GM18508 (cell line): ENCODE results near the gene STAT4.

Experiments
- ATAC-seq: cut with Tn5 transposase; IDR thresholded peaks from one replicate; pipeline ENCODE4 v1.9.1; 2021; ENCODE audit warnings: moderate number of reproducible peaks; ENCODE audit not compliant: insufficient read depth, unreplicated experiment

STAT4 gene

DNA sequence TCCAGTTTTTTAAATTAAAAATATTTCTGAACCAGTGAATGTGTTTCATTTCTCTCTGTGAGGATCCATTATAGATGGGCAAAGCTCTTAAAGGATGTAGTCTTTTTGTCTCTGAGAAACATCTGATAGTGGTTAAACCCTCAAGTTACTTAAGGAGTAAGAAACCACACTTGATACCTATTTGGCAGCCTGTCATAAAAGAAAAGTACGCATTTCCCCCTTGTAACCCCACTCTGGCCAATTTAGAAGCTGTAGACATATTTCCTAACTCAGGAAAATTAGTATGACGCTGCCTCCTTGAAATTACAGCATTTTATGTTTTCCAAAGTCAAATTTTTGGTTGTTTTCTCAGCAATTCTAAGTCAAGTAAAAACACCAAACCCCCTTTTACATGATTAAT, 2.0 kb downstream of the STAT4 start:
- no peak for ATAC-seq

DNA sequence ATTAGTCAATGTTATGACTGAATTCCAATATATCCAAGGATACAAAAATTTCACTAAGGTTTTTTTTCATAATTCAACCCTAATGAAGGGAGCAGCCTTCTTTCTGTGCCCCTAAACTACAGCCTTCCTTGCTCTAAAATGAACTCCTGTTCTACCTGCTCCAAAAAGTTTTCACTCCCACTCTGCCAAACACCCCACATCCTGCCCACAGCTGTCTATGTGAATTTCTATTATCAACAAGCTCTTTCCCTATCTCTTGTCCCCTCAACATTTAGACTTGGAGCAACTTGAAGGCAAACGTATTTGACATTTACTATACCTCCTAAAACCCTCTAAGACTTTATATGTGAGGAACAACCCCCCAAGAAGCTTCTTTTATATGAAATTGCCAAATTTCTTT, 2.5 kb downstream of the STAT4 start:
- ATAC-seq: no peak

DNA sequence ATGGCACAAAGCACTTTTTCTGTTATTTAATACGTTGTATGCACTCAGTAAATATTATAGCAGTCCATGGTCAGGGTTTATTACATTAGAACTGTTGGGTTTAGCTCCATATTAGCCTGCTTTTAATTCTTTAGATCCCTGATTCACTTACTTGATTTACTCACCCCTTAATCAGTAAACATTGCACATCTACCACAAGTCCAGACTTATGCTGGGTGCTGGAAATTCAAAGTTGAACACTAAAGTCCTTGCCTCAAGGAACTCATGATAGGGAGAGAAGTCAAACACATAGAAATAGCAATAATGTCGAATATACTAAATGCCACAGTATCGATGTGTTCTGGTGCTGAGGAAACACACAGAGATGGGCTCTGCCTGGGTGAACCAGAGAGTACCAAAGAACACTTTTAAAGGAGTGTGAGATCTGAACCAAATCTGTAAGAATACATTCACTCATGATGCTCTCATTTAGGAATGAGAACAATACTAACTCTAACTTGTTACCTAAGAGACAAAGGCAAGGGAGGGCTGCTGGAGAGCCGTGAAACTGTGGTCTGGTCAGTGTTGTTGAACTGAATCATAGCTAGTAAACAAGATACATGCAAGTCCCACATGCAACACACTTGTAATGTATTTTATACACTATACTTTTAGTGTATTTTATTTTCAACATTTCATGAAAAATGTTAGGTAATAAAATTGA, 4.9 kb downstream of the STAT4 start:
- no peak for ATAC-seq

DNA sequence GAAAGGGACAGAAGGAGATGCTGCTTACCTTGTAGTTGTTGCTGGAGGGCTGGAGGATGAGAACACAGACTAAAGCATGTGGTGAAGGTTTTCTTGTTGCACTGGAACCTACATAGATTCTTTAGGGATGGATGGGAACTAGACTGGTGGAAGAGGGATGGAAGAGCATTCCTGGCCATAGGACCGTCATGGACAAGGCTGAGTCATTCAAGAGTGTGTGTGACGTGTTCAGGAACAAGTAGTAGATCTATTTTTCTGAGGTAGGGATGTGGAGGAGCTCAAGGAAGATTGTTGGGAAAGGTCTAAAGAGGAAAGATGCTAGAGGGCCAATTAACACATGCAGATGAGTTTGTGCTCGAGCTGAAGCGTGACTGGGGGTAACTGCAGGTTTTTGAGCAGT, 6.6 kb downstream of the STAT4 start:
- ATAC-seq: no peak

DNA sequence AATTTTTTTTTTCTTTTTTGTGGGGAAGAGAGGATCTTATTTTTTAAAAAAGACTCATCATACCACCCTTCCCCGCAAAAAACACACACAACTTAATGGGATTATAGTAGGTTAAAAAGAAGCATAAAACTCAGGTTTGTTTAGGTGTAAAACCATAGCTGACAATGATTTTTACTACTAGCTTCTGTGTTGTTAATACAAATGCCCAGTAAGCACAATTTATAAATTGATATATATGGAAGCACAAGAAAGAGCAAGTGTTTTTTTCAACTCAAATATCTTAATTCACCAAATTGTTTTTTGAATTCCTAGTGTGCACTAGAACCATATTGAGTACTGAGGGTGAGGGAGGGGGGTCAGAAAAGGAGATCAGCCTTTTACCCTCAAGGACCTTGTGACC, 7.0 kb downstream of the STAT4 start:
- no peak for ATAC-seq

DNA sequence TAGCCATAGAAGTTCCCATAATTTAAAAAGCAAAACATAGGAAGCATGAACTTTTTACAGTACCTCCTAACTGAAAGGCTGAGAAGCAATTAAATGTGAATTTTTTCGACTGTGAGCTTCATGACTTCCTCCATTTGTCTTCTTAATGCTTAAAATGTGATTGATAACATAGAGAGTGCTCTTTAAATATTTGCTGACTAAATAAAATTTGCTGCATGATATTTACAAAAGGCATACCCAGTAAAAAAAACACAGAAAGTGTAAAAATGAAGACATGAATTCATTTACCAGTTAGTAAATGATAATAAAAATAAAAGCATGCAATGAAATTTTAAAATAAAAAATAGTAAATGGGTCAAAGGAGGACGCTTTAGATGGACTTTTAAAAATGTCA, 21.9 kb downstream of the STAT4 start:
- ATAC-seq: no peak

DNA sequence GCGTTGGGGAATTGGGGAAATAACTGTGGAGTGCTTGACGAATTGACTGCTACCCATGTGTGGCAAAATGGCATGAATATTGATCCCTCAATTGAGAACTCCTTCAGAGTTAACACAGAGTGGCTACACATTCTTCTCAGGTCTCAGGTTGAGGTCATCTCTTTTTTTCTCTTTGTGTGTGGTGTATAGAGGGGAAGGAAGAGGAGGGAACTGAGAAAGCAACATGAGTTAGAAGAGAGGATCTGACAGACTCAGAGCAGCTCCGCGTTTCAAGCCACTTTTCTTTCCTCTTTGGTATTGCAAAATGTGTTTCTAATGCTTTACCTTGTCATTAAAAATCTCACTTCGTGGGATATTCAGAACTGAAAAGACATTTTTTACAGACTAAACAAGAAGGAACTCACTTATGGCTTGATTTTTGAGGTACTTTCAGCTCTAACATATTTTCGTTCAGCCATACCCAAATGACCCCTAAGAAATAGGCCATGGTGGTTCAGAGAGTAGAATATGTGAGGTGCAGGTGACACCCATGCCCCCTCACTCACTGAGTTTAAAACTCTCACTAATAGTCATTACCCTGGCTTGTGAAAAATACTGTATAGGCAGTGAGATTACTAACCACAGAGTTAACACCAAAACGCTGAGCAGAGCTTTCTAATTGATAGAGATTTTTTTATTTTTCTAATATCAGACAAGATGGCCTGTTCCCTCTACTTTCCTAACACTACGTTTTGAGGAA, 22.5 kb downstream of the STAT4 start:
- ATAC-seq: peak; percentile 71

DNA sequence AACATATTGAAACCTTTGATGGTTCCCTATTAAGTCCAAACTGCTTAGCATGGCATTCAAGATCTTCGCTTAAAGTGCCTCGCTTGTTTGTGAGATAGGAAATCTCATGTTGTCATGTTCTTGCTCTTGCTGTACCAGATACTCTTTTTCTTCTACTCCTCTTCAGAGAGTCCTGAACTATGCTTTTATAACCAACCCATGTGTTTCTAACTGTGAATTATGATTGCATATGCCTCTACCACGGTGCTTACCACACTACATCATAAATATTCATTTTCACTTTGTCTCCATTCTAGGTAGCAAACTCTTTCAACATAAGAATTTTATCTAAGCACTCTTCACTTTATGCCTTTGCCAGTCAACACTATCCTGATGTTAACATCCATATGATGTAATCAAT, 23.6 kb downstream of the STAT4 start:
- no peak for ATAC-seq

DNA sequence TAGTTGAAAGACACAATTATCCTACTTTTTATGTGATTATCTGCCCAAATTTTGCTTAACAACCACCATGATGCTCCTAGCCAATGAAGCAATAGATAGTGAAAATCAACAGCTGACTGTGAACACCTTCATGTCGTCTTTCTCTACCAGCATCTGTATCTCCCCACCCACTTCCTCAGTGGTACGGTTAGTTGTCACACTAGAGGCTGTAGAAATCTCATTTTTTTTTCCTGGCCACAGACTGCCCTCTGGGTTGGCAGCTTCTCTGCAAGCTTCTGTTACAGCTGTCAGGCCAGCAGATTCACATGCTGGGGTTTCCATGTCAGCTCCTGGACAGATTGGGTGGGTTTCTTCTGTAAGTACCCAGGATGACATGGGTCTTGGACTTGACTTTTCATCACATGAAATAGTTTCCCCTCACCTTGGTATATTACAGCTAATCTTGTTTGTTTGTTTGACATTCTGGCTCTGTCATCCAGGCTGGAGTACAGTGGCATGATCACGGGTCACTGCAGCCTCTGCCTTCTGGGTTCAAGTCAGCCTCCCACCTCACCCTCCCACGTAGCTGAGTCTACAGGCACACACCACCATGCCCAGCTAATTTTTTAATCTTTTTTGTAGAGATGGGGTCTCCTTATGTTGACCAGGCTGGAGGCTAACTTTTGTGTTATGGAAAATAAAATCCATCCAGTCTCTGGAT, 24.3 kb downstream of the STAT4 start:
- no peak for ATAC-seq

DNA sequence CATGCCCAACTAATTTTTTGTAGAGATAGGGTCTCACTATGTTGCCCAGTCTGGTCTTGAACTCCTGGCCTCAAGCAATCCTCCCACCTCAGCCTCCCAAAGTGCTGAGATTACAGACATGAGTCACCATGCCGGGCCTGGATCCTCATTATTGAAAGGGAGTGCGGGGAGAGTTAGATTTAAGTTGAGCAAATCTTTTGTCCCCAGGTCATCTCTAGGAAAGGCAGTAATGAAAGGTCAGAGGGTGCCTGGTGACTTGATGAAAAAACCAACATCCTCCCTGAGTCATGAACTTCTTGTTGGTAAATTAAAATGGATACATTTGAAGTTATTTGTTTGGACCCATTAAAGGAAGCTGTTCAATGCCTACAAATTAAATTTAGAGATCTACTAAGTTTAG, 25.1 kb downstream of the STAT4 start:
- no peak for ATAC-seq

DNA sequence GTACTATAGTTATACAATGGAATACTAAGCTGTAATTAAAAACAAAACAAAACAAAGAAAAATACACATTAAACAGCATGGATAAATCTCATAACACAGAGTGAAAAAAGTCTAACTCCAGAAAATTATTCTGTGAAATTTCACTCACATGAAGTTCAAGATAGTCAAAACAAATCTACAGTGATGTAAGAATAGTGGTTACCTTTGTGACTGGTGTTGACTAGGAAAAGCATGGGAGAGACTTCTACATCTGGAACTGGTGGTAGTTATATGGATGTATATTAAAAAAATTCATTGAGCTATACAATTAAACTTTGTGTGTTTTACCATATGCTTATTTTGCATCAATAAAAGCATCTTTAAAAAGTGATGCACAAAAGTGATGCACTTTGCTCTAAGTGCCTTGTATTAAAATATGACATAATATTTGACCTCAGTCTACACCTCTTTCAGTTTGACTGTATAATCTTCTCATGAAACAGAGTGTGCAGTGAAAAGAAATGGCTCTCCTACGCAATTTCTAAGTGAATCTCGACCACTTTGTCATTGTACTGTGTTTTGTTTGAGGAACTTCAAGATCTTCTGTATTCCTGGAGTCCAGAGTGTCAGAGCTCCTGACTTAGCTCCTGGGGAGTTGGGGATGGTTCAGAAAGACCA, 28.0 kb downstream of the STAT4 start:
- no peak for ATAC-seq

DNA sequence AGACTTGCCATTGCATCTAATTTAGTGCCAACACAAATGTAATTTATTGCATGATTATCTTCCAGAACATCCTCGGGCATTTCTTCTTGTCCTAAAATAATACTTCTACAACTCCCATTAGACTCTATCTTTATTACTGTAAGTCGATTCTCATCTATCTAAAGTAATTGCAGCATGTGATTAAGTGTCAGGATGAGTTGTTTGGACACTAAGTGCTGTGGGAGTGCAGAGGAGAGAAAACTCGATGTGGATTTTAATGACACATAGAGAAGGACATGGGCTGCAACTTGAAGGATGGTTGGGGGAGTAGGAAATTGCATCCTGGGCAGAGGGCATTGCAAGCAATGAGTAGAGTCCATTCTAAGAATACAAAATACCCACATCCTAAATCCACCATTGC, 33.5 kb downstream of the STAT4 start:
- no peak for ATAC-seq

DNA sequence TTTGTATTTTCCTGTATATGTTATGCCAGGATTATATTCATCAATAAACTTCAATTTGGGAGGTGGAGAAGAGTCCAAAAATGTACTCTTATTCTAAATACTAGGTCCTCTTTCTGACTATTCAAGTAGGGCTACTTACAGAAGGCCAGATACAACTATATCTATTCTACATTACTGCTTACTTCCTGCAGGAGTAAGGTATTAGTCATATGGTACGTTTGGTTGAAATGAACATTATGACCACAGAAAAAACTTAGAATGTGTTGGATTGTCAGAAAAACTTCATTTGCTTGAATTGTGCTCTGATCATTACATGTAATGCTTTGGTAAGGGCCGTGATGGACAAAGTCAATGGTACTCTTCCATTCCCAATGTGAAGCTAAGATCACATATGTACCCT, 35.0 kb downstream of the STAT4 start:
- peak; percentile 30 for ATAC-seq

DNA sequence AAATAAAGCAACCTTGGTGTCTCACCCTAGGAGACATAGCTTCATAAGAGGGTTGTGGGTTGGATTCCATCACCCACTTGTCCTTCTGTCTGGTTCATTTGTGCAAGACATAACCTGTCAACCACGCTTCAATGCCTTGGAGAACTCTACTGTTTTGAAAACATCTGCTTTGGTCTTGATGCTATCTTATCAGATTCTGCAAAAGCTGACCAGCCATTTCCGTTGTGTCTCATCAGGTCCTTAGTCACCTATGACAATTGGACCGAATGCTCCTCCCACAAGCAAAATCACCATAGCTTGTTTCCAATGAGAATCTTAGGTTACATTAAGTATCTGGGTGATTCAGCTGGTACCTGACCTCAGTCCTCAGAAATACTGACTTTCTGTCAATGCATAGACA, 35.4 kb downstream of the STAT4 start:
- peak; percentile 53 for ATAC-seq

DNA sequence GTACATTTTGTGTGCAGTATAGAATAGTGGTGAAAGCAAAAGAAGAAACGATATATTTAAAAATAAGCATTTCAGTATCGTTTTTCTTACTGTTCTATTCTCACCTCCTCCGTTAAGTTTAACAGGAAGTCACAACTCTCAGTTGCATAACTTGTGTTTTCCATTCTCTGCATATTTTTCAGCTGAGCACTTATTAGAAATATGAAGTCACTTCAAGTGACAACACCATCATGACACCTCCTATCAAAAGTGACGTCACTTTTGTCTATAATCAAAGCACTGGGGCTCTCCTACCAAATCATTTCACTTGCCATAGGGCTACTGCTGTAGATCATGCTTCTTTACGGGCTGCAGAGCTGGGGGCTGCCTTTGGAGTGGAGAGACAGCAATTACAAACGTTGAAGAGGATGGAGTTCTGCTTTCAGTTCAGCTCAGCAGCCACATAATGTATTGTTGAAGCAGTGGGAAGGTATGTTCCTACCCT, 36.3 kb downstream of the STAT4 start:
- ATAC-seq: peak; percentile 47

DNA sequence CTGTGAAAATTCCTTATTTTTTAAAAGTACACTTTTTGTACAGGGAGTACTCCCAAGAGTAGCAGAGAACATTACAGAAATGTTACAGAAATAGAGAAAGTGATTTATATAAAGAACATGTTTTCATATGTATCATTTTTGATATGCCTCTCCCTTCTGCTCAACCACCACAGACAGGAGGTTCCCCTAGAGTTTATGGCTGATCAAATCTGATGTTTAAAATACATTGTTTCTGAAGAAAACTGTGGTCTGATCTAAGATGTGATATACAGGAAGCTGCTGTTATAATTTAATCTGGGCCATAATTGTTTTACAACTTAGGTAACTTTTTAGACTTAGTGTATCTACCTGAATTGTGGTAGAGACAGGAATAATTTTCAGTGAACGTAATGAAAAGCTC, 37.0 kb downstream of the STAT4 start:
- ATAC-seq: no peak

DNA sequence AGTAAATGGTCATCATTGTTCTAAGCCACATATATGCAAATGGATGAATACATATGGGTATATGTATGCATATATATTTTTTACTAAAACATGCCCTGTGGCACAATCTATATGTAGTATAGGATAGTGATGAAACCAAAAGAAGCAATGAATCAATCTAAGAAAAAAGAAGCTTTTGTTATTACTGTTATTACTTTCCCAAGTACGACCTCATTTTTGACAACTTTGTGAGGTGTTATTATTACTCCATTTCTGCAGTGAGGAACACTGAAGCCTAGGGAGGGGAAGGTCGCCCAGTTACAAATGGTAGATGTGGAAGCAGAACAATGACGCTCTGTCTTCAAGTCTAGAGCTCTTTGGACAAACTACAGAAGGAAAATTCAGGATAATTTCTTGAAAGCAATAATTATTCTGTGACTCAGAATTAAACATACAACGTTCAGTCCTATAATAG, 38.3 kb downstream of the STAT4 start:
- ATAC-seq: no peak

DNA sequence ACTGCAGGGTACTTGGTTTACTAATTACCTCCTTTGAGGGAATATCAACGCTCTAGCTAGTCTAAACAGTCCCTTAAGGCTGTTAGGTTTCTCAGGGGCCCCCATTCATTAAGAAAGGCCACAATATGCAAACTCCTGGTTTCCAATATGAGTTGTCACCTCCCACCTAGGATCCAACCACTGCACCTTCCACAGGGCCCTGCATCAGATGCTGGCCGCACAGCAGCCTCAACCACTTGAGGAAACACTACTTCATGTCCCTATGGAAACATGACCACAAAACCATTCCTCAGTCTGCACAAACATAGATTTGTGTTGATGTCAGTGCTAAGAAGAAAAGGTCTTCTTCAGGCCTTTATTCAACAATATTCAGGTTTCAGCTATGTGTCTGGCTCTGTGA, 40.9 kb downstream of the STAT4 start:
- no peak for ATAC-seq

DNA sequence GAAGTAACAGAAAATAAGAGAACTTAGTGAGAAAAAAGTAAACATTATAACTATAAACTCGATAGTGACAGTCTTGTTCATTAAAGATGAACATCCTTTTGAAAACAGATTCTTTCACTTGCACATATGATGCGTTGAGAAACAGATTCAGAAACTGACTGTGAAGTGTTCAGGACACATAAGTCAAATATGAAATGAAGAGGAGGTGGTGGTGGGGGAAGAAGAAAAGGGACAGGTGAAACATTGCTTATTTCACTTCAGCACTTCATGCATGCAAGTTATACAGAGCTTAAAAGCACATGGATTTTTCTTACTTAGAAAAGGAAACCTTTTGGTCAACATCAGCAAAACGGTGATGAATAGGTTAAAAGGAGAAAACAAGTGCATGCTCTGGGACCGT, 42.5 kb downstream of the STAT4 start:
- no peak for ATAC-seq

DNA sequence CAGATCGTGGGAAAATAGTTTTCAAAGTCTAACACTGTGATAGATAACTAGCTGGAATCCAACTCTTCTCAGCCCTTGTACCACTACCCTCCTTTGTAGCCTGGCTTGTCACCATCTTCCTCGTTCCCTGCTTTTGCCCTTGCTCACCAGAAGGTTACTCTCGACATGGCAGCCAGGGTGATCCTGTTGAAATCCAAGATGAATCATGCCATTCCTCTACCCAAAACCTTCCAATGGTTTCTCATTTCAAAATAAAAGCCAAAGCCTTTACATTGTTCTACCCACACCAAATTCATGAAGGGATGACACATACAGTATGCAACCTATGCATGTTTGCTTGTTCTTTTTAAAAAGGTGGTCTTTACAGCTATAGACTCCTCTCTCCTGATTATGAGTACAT, 45.7 kb downstream of the STAT4 start:
- no peak for ATAC-seq

DNA sequence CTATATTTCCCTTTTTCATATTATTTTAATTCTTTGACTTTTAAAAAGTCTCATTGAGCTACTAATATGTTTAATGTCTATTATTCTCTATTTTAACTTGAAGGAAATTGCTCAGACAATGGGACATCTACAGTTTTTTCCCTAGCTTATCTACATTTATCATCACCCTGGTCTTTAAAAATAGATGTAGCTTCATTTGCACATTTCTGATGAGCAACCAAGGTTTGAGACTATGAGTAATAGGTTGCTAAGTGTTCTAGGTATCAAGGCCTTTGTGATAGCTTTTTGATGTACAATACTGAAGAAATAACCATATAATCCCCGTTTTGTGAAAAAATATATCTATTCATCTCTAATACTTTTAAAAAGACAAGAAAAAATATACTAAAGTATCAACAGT, 47.0 kb downstream of the STAT4 start:
- no peak for ATAC-seq
